HCT116 (cell line): ENCODE data around the gene ETAA1. TPM values are rescaled to one million over a fixed set of nuclear protein-coding genes. Genes with fewer than 3 reads are reported as not detected.

Experiments
- ATAC-seq: fragments of 200-7000 bp; cut with Tn5 transposase; 2 replicates; pipeline ENCODE4 v1.9.1; 2020; ENCODE audit warnings: mild to moderate bottlenecking, moderate library complexity
- BruUV-seq: library from RNA; stranded (reverse); fragments of 400-500 nt; replicated peaks from 2 replicates; lab custom pipeline; 2021; lab: Mats Ljungman, UMichigan
- CTCF ChIA-PET: fragments of 300-600 bp; sonication (Branson Sonifier 250); formaldehyde crosslinking; loops from one replicate; lab custom pipeline; 2021; ENCODE audit warnings: antibody characterized with exemption; lab: Charles Lee
- POLR2A ChIA-PET: fragments of 300-600, 350-600 bp; sonication (Branson Sonifier 250); formaldehyde crosslinking; loops from one replicate; lab custom pipeline; 2021; ENCODE audit warnings: antibody characterized with exemption; lab: Charles Lee
- RAD21 ChIA-PET, 2 experiments: fragments of 300-600 bp; sonication (Branson Sonifier 250); formaldehyde crosslinking; loops; one replicate each; lab custom pipeline; 2023; ENCODE audit warnings: low total read pairs in 2 of 2; ENCODE audit not compliant: uncharacterized antibody in 2 of 2, unreplicated experiment in 2 of 2, low non-redundant PET in 1 of 2; lab: Charles Lee
- DNase-seq: peaks from one replicate; pipeline ENCODE4 v3.0.0-alpha.2; 2010; ENCODE audit warnings: low read depth, low spot score
- H2AFZ ChIP-seq: fragments of 200-600 bp; shearing (Covaris generic), sonication (generic); 2 replicates; pipeline ENCODE4 v1.6.1; 2017; ENCODE audit warnings: low read depth, mixed run types, mixed read lengths, antibody characterized with exemption, low read length; ENCODE audit not compliant: poor library complexity, severe bottlenecking
- H3K27ac ChIP-seq: 2 replicates; pipeline ENCODE4 v1.5.1; 2012; ENCODE audit warnings: low read depth, low read length
- H3K27me3 ChIP-seq: fragments of 200-600 bp; sonication (generic); 2 replicates; pipeline ENCODE4 v1.6.1; 2016; ENCODE audit warnings: mixed run types, low read length, mixed read lengths; ENCODE audit not compliant: insufficient read depth
- H3K36me3 ChIP-seq, 2 experiments: fragments of 200-500 bp in 1 of 2; fragments of 200-600 bp in 1 of 2; sonication (Bioruptor generic) in 1 of 2; sonication (generic) in 1 of 2; 2 replicates each; pipeline versions ENCODE4 v1.5.1 to v1.6.1; 2014 to 2016; ENCODE audit warnings: low read length in 2 of 2, inconsistent platforms in 1 of 2, mixed read lengths in 1 of 2, mixed run types in 1 of 2; ENCODE audit not compliant: insufficient read depth in 2 of 2, control insufficient read depth in 1 of 2
- H3K4me1 ChIP-seq, 2 experiments: fragments of 200-600 bp in 1 of 2; sonication (generic) in 1 of 2; 2 replicates each; pipeline versions ENCODE4 v1.5.1 to v1.6.1; 2012 to 2017; ENCODE audit warnings: low read length in 2 of 2, inconsistent platforms in 1 of 2, mild to moderate bottlenecking in 1 of 2, mixed read lengths in 1 of 2, mixed run types in 1 of 2, moderate library complexity in 1 of 2; ENCODE audit not compliant: insufficient read depth in 2 of 2, control insufficient read depth in 1 of 2
- H3K4me2 ChIP-seq: fragments of 200-600 bp; sonication (generic); 2 replicates; pipeline ENCODE4 v1.6.1; 2017; ENCODE audit warnings: mixed run types, low read length, mixed read lengths
- H3K4me3 ChIP-seq, 2 experiments: fragments of 200-600 bp in 1 of 2; sonication (generic) in 1 of 2; replicated peaks in 1 of 2; 2 replicates each; pipeline ENCODE4 v1.5.1; 2011 to 2016; ENCODE audit warnings: low read length in 2 of 2, control low read depth in 1 of 2, low read depth in 1 of 2, mild to moderate bottlenecking in 1 of 2, mixed read lengths in 1 of 2, mixed run types in 1 of 2
- H3K79me2 ChIP-seq: fragments of 200-600 bp; sonication (generic); 2 replicates; pipeline ENCODE4 v1.6.1; 2017; ENCODE audit warnings: mild to moderate bottlenecking, mixed run types, low read length, moderate library complexity, mixed read lengths; ENCODE audit not compliant: insufficient read depth
- H3K9ac ChIP-seq: fragments of 200-600 bp; sonication (generic); 2 replicates; pipeline ENCODE4 v1.6.1; 2016; ENCODE audit warnings: low read length, mixed read lengths
- H3K9me2 ChIP-seq: fragments of 200-600 bp; sonication (generic), shearing (Covaris generic); 2 replicates; pipeline ENCODE4 v1.6.1; 2017; ENCODE audit warnings: mixed run types, mild to moderate bottlenecking, moderate library complexity; ENCODE audit not compliant: insufficient read depth
- H3K9me3 ChIP-seq, 2 experiments: fragments of 200-500 bp in 1 of 2; fragments of 200-600 bp in 1 of 2; sonication (Bioruptor generic) in 1 of 2; sonication (generic) in 1 of 2; 2 replicates each; pipeline ENCODE4 v1.6.1; 2014 to 2017; ENCODE audit warnings: low read length in 2 of 2, mixed read lengths in 2 of 2, inconsistent platforms in 1 of 2, low read depth in 1 of 2, mild to moderate bottlenecking in 1 of 2, mixed run types in 1 of 2, moderate library complexity in 1 of 2; ENCODE audit not compliant: control insufficient read depth in 1 of 2, insufficient read depth in 1 of 2
- H4K20me1 ChIP-seq: fragments of 200-600 bp; sonication (generic), shearing (Covaris generic); 2 replicates; pipeline ENCODE4 v1.6.1; 2017; ENCODE audit warnings: mixed run types, mild to moderate bottlenecking, moderate library complexity; ENCODE audit not compliant: insufficient read depth
- CEBPB ChIP-seq: IDR thresholded peaks from 2 replicates; pipeline ENCODE4 v1.6.1; 2012; ENCODE audit warnings: low read depth
- ELF1 ChIP-seq: IDR thresholded peaks from 2 replicates; pipeline ENCODE4 v1.6.1; 2012; ENCODE audit warnings: low read depth, borderline replicate concordance
- EZH2 ChIP-seq: fragments of 200-600 bp; sonication (generic); IDR thresholded peaks from 2 replicates; pipeline ENCODE4 v1.6.1; 2017; ENCODE audit warnings: antibody characterized with exemption, mixed run types
- EZH2phosphoT487 ChIP-seq: fragments of 200-600 bp; IDR thresholded peaks from 2 replicates; pipeline ENCODE4 v1.6.1; 2018; ENCODE audit warnings: antibody characterized with exemption, borderline replicate concordance
- FOSL1 ChIP-seq: IDR thresholded peaks from 2 replicates; pipeline ENCODE4 v1.6.1; 2012; ENCODE audit warnings: low read depth
- JUND ChIP-seq: IDR thresholded peaks from 2 replicates; pipeline ENCODE4 v1.6.1; 2012
- POLR2A ChIP-seq: IDR thresholded peaks from 2 replicates; pipeline ENCODE4 v1.7.0; 2011; ENCODE audit warnings: borderline replicate concordance; ENCODE audit not compliant: insufficient read depth, insufficient read length; ENCODE audit errors: extremely low read depth
- SIN3A ChIP-seq: IDR thresholded peaks from 2 replicates; pipeline ENCODE4 v1.6.1; 2012; ENCODE audit warnings: low read depth
- SP1 ChIP-seq: IDR thresholded peaks from 2 replicates; pipeline ENCODE4 v1.6.1; 2012; ENCODE audit warnings: low read depth
- TCF7L2 ChIP-seq: IDR thresholded peaks from 2 replicates; pipeline ENCODE4 v1.7.0; 2011; ENCODE audit warnings: borderline replicate concordance, inconsistent platforms; ENCODE audit not compliant: insufficient read depth, insufficient read length; ENCODE audit errors: extremely low read depth
- ZFX ChIP-seq: fragments of 450-650 bp; IDR thresholded peaks from 2 replicates; pipeline ENCODE4 v1.6.1; 2017
- ZNF274 ChIP-seq: fragments of 200-500 bp; sonication (Bioruptor generic); IDR thresholded peaks from 2 replicates; pipeline ENCODE4 v1.6.1; 2014; ENCODE audit warnings: mild to moderate bottlenecking, low read depth, low read length, inconsistent platforms
- intact Hi-C: fragments of 100-400 bp; cut with micrococcal nuclease; formaldehyde crosslinking; loops from 2 replicates; pipeline ENCODE4 v1.10.0; 2022
- total RNA-seq: library from RNA; stranded (reverse); gene quantifications from one replicate; pipeline ENCODE4 v1.2.1, GENCODE V29; 2021; ENCODE audit not compliant: unreplicated experiment
- TF ChIP-seq, protein P1 (sequence below), 3 experiments: fragments of 200-600 bp in 1 of 3; sonication (generic) in 1 of 3; IDR thresholded peaks in 2 of 3; conservative IDR thresholded peaks in 1 of 3; 2 replicates each; pipeline ENCODE4 v1.5.1; 2012 to 2017; ENCODE audit warnings: low read depth in 2 of 3, low read length in 2 of 3, antibody characterized with exemption in 1 of 3, borderline replicate concordance in 1 of 3, control low read depth in 1 of 3, mild to moderate bottlenecking in 1 of 3, mixed read lengths in 1 of 3, mixed run types in 1 of 3, moderate library complexity in 1 of 3; ENCODE audit not compliant: insufficient read depth in 1 of 3
- TF ChIP-seq, protein P2 (sequence below): IDR thresholded peaks from 2 replicates; pipeline ENCODE4 v1.6.1; 2012; ENCODE audit warnings: low read depth

Gene ETAA1
- total RNA-seq, 1 experiment from 2014 or later: 9.6 TPM

DNA sequence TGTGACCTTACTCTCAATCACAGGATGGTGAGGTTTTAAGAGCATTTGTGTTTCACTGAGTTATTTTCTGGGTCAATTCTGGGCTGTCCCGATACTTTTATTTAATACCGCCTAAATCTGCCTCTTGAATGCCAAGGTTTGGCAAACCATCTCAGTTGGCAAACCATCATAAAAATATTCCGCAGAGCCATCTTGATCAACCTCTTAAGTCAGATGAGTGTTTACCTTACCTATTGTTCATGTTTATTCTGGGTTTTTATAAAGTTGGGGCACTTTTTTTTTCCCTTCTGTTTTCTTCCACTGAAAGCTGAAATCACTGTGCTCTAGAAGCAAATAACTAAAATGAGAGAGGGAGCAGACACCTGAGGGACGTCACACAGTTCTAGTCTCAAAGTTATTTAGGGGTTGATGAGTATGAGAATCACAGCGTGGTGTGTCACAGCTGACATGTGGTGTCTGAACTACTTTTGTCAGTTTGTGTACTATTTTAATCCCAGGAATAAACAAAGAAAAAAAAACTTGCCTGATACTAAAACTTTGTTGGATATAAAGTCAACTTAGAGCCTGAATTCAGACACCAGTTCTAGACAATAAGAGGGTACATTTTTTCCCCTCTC lies 48.6 kb downstream of the ETAA1 start (continued):
- TF ChIP-seq, protein P1, sequence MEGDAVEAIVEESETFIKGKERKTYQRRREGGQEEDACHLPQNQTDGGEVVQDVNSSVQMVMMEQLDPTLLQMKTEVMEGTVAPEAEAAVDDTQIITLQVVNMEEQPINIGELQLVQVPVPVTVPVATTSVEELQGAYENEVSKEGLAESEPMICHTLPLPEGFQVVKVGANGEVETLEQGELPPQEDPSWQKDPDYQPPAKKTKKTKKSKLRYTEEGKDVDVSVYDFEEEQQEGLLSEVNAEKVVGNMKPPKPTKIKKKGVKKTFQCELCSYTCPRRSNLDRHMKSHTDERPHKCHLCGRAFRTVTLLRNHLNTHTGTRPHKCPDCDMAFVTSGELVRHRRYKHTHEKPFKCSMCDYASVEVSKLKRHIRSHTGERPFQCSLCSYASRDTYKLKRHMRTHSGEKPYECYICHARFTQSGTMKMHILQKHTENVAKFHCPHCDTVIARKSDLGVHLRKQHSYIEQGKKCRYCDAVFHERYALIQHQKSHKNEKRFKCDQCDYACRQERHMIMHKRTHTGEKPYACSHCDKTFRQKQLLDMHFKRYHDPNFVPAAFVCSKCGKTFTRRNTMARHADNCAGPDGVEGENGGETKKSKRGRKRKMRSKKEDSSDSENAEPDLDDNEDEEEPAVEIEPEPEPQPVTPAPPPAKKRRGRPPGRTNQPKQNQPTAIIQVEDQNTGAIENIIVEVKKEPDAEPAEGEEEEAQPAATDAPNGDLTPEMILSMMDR (IDR thresholded peaks at IDR 0.05 in 2 of 3, conservative IDR thresholded peaks at IDR 0.05 in 1 of 3; ENCODE audit: borderline replicate concordance in 1 of 3, insufficient read depth in 1 of 3, low read depth in 2 of 3, low read length in 2 of 3): no peak
- no peak for TF ChIP-seq ZNF274
- TF ChIP-seq SIN3A: no peak
- TF ChIP-seq POLR2A: no peak
- no peak for TF ChIP-seq EZH2phosphoT487
- TF ChIP-seq JUND: no peak
- no peak for TF ChIP-seq CEBPB
- TF ChIP-seq TCF7L2: no peak
- TF ChIP-seq, all 23 proteins: peak for 0

DNA sequence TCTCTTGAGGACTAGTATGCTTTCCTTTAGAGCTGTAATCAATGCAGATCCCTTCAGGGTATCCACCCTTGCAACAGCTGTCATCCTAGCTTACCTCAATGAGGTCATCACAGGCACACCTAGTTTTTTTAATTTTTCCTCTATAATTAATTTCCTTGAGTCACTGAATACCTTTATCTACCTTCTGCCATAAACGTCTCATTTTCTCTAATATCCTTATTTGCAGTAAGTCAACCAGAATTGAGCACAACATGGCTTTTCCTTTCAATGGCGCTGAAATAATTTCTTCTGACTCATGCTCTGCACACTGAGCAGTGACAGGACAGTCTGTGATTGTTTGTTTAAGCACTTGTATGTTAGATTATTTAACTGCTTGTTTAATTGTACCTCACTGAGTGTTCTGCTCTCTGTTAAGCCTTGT lies 49.4 kb downstream of the ETAA1 start:
- no peak overlapping the region for H2AFZ ChIP-seq
- ATAC-seq (no peak), DNase-seq (no peak)
- no peak for TF ChIP-seq TCF7L2
- TF ChIP-seq EZH2: no peak
- no peak for TF ChIP-seq ZNF274
- TF ChIP-seq SP1: no peak
- TF ChIP-seq CEBPB: no peak
- TF ChIP-seq FOSL1: no peak
- TF ChIP-seq, protein P2, sequence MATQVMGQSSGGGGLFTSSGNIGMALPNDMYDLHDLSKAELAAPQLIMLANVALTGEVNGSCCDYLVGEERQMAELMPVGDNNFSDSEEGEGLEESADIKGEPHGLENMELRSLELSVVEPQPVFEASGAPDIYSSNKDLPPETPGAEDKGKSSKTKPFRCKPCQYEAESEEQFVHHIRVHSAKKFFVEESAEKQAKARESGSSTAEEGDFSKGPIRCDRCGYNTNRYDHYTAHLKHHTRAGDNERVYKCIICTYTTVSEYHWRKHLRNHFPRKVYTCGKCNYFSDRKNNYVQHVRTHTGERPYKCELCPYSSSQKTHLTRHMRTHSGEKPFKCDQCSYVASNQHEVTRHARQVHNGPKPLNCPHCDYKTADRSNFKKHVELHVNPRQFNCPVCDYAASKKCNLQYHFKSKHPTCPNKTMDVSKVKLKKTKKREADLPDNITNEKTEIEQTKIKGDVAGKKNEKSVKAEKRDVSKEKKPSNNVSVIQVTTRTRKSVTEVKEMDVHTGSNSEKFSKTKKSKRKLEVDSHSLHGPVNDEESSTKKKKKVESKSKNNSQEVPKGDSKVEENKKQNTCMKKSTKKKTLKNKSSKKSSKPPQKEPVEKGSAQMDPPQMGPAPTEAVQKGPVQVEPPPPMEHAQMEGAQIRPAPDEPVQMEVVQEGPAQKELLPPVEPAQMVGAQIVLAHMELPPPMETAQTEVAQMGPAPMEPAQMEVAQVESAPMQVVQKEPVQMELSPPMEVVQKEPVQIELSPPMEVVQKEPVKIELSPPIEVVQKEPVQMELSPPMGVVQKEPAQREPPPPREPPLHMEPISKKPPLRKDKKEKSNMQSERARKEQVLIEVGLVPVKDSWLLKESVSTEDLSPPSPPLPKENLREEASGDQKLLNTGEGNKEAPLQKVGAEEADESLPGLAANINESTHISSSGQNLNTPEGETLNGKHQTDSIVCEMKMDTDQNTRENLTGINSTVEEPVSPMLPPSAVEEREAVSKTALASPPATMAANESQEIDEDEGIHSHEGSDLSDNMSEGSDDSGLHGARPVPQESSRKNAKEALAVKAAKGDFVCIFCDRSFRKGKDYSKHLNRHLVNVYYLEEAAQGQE: no peak
- TF ChIP-seq ELF1: no peak
- no peak for TF ChIP-seq POLR2A
- TF ChIP-seq ZFX: no peak
- TF ChIP-seq, protein P1 (IDR thresholded peaks at IDR 0.05 in 2 of 3, conservative IDR thresholded peaks at IDR 0.05 in 1 of 3; ENCODE audit: borderline replicate concordance in 1 of 3, insufficient read depth in 1 of 3, low read depth in 2 of 3, low read length in 2 of 3): no peak
- no peak for TF ChIP-seq EZH2phosphoT487
- H3K36me3 ChIP-seq: no peaks in the 10 kb centered on the region
- POLR2A ChIA-PET: no interaction called here
- no peak overlapping the region for H3K4me2 ChIP-seq
- no peaks in the 10 kb centered on the region for H4K20me1 ChIP-seq
- H3K27ac ChIP-seq: no peak overlapping the region
- no peaks in the 10 kb centered on the region for H3K9me3 ChIP-seq
- RAD21 ChIA-PET: no interaction called here
- no peak overlapping the region for H3K9ac ChIP-seq
- H3K27me3 ChIP-seq: no peaks in the 10 kb centered on the region
- H3K4me3 ChIP-seq: no peak overlapping the region
- intact Hi-C loops: no loop called here
- BruUV-seq: no TSS peak
- H3K9me2 ChIP-seq: no peaks in the 10 kb centered on the region
- CTCF ChIA-PET: no interaction called here
- H3K79me2 ChIP-seq: no peaks in the 10 kb centered on the region
- H3K4me1 ChIP-seq: no peaks in the 10 kb centered on the region; a peak in 1 of 4 replicates
